WTC11 (cell line): Measurements from ENCODE around the gene ADGRL3. TPM values are rescaled to one million over a fixed set of nuclear protein-coding genes. Genes with fewer than 3 reads are reported as not detected.

Source experiments
- ATAC-seq: fragments of 200-7000 bp; cut with Tn5 transposase; 2 replicates; pipeline ENCODE4 v1.10.0; 2021; ENCODE audit warnings: mild to moderate bottlenecking, moderate library complexity
- CTCF ChIA-PET: fragments of 300-600 bp; sonication (Branson Sonifier 250); formaldehyde crosslinking; loops from one replicate; lab custom pipeline; 2021; ENCODE audit warnings: antibody characterized with exemption; lab: Charles Lee
- POLR2A ChIA-PET: fragments of 350-600 bp; sonication (Branson Sonifier 250); formaldehyde crosslinking; loops from one replicate; lab custom pipeline; 2021; ENCODE audit warnings: antibody characterized with exemption; lab: Charles Lee
- DNase-seq: peaks from one replicate; pipeline ENCODE4 v3.0.0; 2021; ENCODE audit warnings: low spot score
- H3K27ac Mint-ChIP-seq: 2 replicates; pipeline ENCODE4 v1.8.0; 2021; ENCODE audit warnings: mixed read lengths
- H3K27me3 Mint-ChIP-seq: 2 replicates; pipeline ENCODE4 v1.8.0; 2021; ENCODE audit warnings: low read depth, mild to moderate bottlenecking, moderate library complexity, mixed read lengths
- H3K36me3 Mint-ChIP-seq: 2 replicates; pipeline ENCODE4 v1.8.0; 2021; ENCODE audit warnings: mixed read lengths
- H3K4me1 Mint-ChIP-seq: 2 replicates; pipeline ENCODE4 v1.8.0; 2022; ENCODE audit warnings: mixed read lengths
- H3K4me3 Mint-ChIP-seq: 2 replicates; pipeline ENCODE4 v1.8.0; 2021; ENCODE audit warnings: mild to moderate bottlenecking, moderate library complexity, mixed read lengths
- H3K9me3 Mint-ChIP-seq: 2 replicates; pipeline ENCODE4 v1.8.0; 2021; ENCODE audit warnings: mixed read lengths
- ATF1 ChIP-seq: sonication (generic); formaldehyde crosslinking; IDR thresholded peaks from 2 replicates; pipeline ENCODE4 v1.8.1; 2023; ENCODE audit warnings: mild to moderate bottlenecking, moderate library complexity, missing genetic modification reagents
- CBFB ChIP-seq: sonication (generic); formaldehyde crosslinking; IDR thresholded peaks from 2 replicates; pipeline ENCODE4 v1.8.1; 2022; ENCODE audit warnings: mild to moderate bottlenecking, low read depth, missing genetic modification reagents
- FOXJ3 ChIP-seq: sonication (generic); formaldehyde crosslinking; IDR thresholded peaks from 2 replicates; pipeline ENCODE4 v1.9.0; 2021; ENCODE audit warnings: missing genetic modification reagents, mild to moderate bottlenecking, borderline replicate concordance
- GRHL2 ChIP-seq: fragments of 250-450 bp; sonication (Bioruptor Pico); IDR thresholded peaks from 2 replicates; pipeline ENCODE4 v1.8.0; 2022; ENCODE audit warnings: mild to moderate bottlenecking, moderate library complexity; ENCODE audit not compliant: insufficient replicate concordance, severe bottlenecking
- IRF2 ChIP-seq: sonication (generic); formaldehyde crosslinking; IDR thresholded peaks from 2 replicates; pipeline ENCODE4 v1.8.0; 2022; ENCODE audit warnings: low read depth, missing genetic modification reagents, borderline replicate concordance
- JAZF1 ChIP-seq: fragments of 250-450 bp; sonication (Bioruptor Pico); IDR thresholded peaks from 2 replicates; pipeline ENCODE4 v1.9.0; 2021; ENCODE audit warnings: moderate library complexity, mild to moderate bottlenecking, inconsistent platforms
- KAT7 ChIP-seq: sonication (generic); formaldehyde crosslinking; IDR thresholded peaks from 2 replicates; pipeline ENCODE4 v1.8.1; 2023; ENCODE audit warnings: missing genetic modification reagents, mild to moderate bottlenecking, borderline replicate concordance
- NFATC4 ChIP-seq: fragments of 250-450 bp; sonication (Bioruptor Pico); IDR thresholded peaks from 2 replicates; pipeline ENCODE4 v1.9.0; 2021; ENCODE audit warnings: mild to moderate bottlenecking
- PRRX2 ChIP-seq: fragments of 250-450 bp; sonication (Bioruptor Pico); IDR thresholded peaks from 2 replicates; pipeline ENCODE4 v1.8.0; 2021; ENCODE audit warnings: mild to moderate bottlenecking
- SMAD3 ChIP-seq: sonication (generic); formaldehyde crosslinking; IDR thresholded peaks from 2 replicates; pipeline ENCODE4 v1.8.0; 2022; ENCODE audit warnings: missing genetic modification reagents, mild to moderate bottlenecking, borderline replicate concordance
- TCF7 ChIP-seq: sonication (generic); formaldehyde crosslinking; IDR thresholded peaks from 2 replicates; pipeline ENCODE4 v1.8.0; 2022; ENCODE audit warnings: mild to moderate bottlenecking, low read depth, missing genetic modification reagents, moderate library complexity
- TEAD1 ChIP-seq: sonication (generic); formaldehyde crosslinking; IDR thresholded peaks from 2 replicates; pipeline ENCODE4 v1.8.0; 2022; ENCODE audit warnings: mild to moderate bottlenecking, missing genetic modification reagents
- ZNF232 ChIP-seq: sonication (generic); formaldehyde crosslinking; IDR thresholded peaks from 2 replicates; pipeline ENCODE4 v1.8.0; 2022; ENCODE audit warnings: mild to moderate bottlenecking, missing genetic modification reagents
- ZNF416 ChIP-seq: fragments of 250-450 bp; sonication (Bioruptor Pico); IDR thresholded peaks from 2 replicates; pipeline ENCODE4 v1.9.0; 2021; ENCODE audit warnings: mild to moderate bottlenecking, inconsistent platforms
- ZNF423 ChIP-seq: fragments of 250-450 bp; sonication (Bioruptor Pico); IDR thresholded peaks from 2 replicates; pipeline ENCODE4 v2.1.2; 2022; ENCODE audit warnings: mild to moderate bottlenecking, moderate library complexity
- total RNA-seq: library from RNA; stranded (reverse); gene quantifications from 3 replicates; pipeline ENCODE4 v1.2.3, GENCODE V29; 2021
- TF ChIP-seq, protein P1 (sequence below): sonication (generic); formaldehyde crosslinking; conservative IDR thresholded peaks from 2 replicates; pipeline ENCODE4 v1.8.1; 2022; ENCODE audit warnings: mild to moderate bottlenecking, missing genetic modification reagents
- TF ChIP-seq, protein P2 (sequence below): sonication (generic); formaldehyde crosslinking; IDR thresholded peaks from 2 replicates; pipeline ENCODE4 v1.8.1; 2023; ENCODE audit warnings: mild to moderate bottlenecking, missing genetic modification reagents, borderline replicate concordance
- TF ChIP-seq, protein P3 (sequence below): fragments of 250-450 bp; sonication (Bioruptor Pico); IDR thresholded peaks from 2 replicates; pipeline ENCODE4 v1.9.0; 2021; ENCODE audit warnings: mild to moderate bottlenecking
- TF ChIP-seq, protein P4 (sequence below): fragments of 250-450 bp; sonication (Bioruptor Pico); IDR thresholded peaks from 2 replicates; pipeline ENCODE4 v1.9.0; 2021; ENCODE audit warnings: mild to moderate bottlenecking, borderline replicate concordance

The ADGRL3 gene
- total RNA-seq, 1 experiment from 2014 or later = 8.7 TPM

DNA sequence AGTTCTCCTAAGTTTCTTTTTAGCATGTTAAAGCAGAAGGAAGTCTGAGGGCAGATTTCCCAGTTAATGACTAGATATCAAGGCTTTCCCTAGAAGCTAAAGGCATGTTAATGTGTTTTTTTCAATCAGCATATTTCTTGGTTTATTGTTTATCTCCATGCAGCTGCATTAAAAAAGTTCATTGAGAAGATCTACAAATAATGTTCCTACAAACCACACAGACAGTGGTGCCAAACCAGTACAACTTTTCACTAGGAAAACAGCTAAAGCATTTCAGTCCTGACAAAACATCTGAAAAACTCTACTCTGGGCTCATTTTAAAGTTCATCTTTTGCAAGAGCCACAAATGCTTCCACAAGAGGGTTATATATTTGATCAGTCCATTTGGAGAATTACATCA is 320.0 kb downstream of the ADGRL3 start:
- DNase-seq (no peak), ATAC-seq (no peak)
- TF ChIP-seq ZNF423 (CRISPR knock-in tag) = no peak
- TF ChIP-seq, protein P1, sequence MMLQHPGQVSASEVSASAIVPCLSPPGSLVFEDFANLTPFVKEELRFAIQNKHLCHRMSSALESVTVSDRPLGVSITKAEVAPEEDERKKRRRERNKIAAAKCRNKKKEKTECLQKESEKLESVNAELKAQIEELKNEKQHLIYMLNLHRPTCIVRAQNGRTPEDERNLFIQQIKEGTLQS = no peak
- no peak for TF ChIP-seq NFATC4
- TF ChIP-seq, protein P2, sequence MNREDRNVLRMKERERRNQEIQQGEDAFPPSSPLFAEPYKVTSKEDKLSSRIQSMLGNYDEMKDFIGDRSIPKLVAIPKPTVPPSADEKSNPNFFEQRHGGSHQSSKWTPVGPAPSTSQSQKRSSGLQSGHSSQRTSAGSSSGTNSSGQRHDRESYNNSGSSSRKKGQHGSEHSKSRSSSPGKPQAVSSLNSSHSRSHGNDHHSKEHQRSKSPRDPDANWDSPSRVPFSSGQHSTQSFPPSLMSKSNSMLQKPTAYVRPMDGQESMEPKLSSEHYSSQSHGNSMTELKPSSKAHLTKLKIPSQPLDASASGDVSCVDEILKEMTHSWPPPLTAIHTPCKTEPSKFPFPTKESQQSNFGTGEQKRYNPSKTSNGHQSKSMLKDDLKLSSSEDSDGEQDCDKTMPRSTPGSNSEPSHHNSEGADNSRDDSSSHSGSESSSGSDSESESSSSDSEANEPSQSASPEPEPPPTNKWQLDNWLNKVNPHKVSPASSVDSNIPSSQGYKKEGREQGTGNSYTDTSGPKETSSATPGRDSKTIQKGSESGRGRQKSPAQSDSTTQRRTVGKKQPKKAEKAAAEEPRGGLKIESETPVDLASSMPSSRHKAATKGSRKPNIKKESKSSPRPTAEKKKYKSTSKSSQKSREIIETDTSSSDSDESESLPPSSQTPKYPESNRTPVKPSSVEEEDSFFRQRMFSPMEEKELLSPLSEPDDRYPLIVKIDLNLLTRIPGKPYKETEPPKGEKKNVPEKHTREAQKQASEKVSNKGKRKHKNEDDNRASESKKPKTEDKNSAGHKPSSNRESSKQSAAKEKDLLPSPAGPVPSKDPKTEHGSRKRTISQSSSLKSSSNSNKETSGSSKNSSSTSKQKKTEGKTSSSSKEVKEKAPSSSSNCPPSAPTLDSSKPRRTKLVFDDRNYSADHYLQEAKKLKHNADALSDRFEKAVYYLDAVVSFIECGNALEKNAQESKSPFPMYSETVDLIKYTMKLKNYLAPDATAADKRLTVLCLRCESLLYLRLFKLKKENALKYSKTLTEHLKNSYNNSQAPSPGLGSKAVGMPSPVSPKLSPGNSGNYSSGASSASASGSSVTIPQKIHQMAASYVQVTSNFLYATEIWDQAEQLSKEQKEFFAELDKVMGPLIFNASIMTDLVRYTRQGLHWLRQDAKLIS = no peak
- no peak for TF ChIP-seq TEAD1 (CRISPR knock-in tag)
- no peak for TF ChIP-seq CBFB (CRISPR knock-in tag)
- no peak for TF ChIP-seq ATF1 (CRISPR knock-in tag)
- no peak for TF ChIP-seq ZNF416 (CRISPR knock-in tag)
- no peak for TF ChIP-seq PRRX2 (CRISPR knock-in tag)
- no peaks in the 10 kb centered on the region for H3K27me3 Mint-ChIP-seq
- no peaks in the 10 kb centered on the region for H3K9me3 Mint-ChIP-seq
- peaks cover 46% of the 10 kb centered on the region for H3K4me1 Mint-ChIP-seq
- H3K36me3 Mint-ChIP-seq = no peaks in the 10 kb centered on the region
- ChIA-PET POLR2A (no interaction called here), CTCF (interaction anchor here (1.3 to 1.9 kb wide), 3 partner anchors 11 to 71 kb away, joined by 4 to 8 read pairs (median 4); no protein-coding TSS in a partner anchor)
- H3K27ac Mint-ChIP-seq = peak overlapping the region; percentile 85
- H3K4me3 Mint-ChIP-seq = peak overlapping the region; percentile 2

DNA sequence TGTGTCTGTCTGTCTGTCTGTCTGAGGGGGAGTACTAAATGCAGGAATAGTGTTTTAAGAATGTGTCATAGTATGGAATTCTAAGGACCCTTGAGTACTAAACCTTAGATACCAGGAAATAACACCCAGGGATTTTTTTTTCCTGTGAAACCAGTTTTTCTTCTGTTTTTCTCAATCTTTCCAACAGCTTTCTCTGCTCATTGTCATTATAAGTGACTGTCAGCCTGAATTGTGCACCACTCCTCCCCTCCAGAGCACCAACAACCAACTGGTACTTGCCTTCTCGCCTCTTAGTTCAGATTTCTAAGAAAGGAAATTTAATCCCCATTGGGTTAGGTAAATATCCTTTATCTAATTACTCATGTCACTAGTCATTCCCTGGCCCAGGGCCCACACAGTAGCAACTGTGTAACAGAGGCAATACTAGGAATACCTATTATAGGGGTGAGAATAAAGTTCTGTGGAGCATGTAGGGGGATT is 320.6 kb downstream of the ADGRL3 start:
- Mint-ChIP-seq H3K9me3 (no peaks in the 10 kb centered on the region), H3K4me3 (peak overlapping the region; percentile 11), H3K27me3 (no peaks in the 10 kb centered on the region), H3K27ac (peak overlapping the region; percentile 85), H3K4me1 (peaks cover 44% of the 10 kb centered on the region), H3K36me3 (no peaks in the 10 kb centered on the region)
- POLR2A ChIA-PET = no interaction called here
- CTCF ChIA-PET = interaction anchor here (1.6 to 1.9 kb wide), 2 partner anchors 20 to 70 kb away, joined by 4 to 8 read pairs; no protein-coding TSS in a partner anchor
- DNase-seq = no peak
- ATAC-seq = peak; percentile 12
- TF ChIP-seq, protein P3, sequence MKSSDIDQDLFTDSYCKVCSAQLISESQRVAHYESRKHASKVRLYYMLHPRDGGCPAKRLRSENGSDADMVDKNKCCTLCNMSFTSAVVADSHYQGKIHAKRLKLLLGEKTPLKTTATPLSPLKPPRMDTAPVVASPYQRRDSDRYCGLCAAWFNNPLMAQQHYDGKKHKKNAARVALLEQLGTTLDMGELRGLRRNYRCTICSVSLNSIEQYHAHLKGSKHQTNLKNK = no peak
- TF ChIP-seq, protein P4, sequence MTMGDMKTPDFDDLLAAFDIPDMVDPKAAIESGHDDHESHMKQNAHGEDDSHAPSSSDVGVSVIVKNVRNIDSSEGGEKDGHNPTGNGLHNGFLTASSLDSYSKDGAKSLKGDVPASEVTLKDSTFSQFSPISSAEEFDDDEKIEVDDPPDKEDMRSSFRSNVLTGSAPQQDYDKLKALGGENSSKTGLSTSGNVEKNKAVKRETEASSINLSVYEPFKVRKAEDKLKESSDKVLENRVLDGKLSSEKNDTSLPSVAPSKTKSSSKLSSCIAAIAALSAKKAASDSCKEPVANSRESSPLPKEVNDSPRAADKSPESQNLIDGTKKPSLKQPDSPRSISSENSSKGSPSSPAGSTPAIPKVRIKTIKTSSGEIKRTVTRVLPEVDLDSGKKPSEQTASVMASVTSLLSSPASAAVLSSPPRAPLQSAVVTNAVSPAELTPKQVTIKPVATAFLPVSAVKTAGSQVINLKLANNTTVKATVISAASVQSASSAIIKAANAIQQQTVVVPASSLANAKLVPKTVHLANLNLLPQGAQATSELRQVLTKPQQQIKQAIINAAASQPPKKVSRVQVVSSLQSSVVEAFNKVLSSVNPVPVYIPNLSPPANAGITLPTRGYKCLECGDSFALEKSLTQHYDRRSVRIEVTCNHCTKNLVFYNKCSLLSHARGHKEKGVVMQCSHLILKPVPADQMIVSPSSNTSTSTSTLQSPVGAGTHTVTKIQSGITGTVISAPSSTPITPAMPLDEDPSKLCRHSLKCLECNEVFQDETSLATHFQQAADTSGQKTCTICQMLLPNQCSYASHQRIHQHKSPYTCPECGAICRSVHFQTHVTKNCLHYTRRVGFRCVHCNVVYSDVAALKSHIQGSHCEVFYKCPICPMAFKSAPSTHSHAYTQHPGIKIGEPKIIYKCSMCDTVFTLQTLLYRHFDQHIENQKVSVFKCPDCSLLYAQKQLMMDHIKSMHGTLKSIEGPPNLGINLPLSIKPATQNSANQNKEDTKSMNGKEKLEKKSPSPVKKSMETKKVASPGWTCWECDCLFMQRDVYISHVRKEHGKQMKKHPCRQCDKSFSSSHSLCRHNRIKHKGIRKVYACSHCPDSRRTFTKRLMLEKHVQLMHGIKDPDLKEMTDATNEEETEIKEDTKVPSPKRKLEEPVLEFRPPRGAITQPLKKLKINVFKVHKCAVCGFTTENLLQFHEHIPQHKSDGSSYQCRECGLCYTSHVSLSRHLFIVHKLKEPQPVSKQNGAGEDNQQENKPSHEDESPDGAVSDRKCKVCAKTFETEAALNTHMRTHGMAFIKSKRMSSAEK (CRISPR knock-in tag) = no peak

DNA sequence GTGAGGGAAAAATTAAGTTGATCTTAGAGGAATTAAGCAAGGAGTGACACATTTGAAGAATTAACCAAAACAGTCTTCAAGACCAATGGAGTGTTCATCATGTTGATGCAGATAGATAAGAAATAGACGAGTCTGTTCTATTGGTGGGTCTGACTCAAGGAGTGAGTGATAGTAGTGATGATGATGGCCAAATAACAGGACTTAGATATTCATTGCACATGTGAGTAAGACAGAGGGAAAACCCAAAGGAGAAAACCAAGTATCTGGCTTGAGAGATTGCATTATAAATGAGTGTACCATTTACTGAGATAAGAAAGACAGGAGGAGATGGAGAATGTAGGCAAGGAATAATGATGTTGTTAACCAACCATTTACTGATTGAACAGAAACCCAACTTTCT is 321.3 kb downstream of the ADGRL3 start:
- CTCF ChIA-PET = no interaction called here
- Mint-ChIP-seq H3K27me3 (no peaks in the 10 kb centered on the region), H3K27ac (peak overlapping the region; percentile 85), H3K36me3 (no peaks in the 10 kb centered on the region), H3K4me3 (no peak overlapping the region), H3K9me3 (no peaks in the 10 kb centered on the region), H3K4me1 (peaks cover 43% of the 10 kb centered on the region)
- DNase-seq (no peak), ATAC-seq (no peak)
- POLR2A ChIA-PET = no interaction called here
- TF ChIP-seq GRHL2 = no peak
- no peak for TF ChIP-seq SMAD3 (CRISPR knock-in tag)
- TF ChIP-seq ZNF232 = no peak
- TF ChIP-seq, protein P4 (CRISPR knock-in tag) = no peak
- TF ChIP-seq, protein P1 = no peak
- TF ChIP-seq IRF2 (CRISPR knock-in tag) = no peak
- no peak for TF ChIP-seq FOXJ3 (CRISPR knock-in tag)
- no peak for TF ChIP-seq JAZF1 (CRISPR knock-in tag)
- no peak for TF ChIP-seq KAT7 (CRISPR knock-in tag)
- no peak for TF ChIP-seq TCF7 (CRISPR knock-in tag)
